HG02588 (cell line): ENCODE results near the gene SORCS3.

Experiments used
- ATAC-seq: cut with Tn5 transposase; IDR thresholded peaks from one replicate; pipeline ENCODE4 v1.9.1; 2021; ENCODE audit warnings: mild to moderate bottlenecking, moderate library complexity; ENCODE audit not compliant: unreplicated experiment

SORCS3 gene

GRCh38 chr10:104774234-104774633 is 133.1 kb downstream of the SORCS3 start:
- no peak for ATAC-seq

DNA sequence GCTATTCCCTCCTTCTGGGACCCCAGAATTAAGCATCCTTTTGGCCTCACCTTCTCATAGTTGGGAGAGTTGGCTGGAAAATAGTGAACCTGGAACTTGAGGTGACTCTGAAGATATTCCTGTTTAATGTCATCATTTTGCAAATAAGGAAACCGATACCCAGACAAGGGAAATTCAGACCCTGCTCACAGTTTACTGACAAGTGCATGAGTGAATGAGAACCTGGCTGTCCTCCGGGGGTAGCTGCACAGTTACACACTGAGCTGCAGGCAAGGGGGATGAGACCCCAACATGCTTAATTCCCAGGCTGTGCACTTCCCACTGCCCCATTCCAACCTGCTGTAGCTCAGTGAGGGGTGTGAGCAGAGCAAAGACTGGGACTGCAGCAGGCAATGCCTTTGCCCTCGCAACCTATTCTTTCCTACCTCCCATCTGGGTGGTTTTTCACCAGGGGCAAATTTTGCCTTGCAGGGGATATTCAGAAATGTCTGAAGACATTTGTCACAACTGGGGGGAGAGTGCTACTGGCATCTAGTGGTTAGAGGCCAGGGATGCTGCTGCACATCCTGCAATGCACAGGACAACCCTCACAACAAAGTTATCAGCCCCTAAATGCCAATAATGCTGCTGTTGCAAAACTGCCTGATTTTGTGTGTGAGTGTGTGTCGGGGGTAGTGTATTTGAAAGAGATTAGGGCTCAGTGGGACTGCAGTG is 136.2 kb downstream of the SORCS3 start:
- no peak for ATAC-seq

- no peak for ATAC-seq
These were observed 137.3 kb downstream of the SORCS3 start for GRCh38 chr10:104778371-104778770.

DNA sequence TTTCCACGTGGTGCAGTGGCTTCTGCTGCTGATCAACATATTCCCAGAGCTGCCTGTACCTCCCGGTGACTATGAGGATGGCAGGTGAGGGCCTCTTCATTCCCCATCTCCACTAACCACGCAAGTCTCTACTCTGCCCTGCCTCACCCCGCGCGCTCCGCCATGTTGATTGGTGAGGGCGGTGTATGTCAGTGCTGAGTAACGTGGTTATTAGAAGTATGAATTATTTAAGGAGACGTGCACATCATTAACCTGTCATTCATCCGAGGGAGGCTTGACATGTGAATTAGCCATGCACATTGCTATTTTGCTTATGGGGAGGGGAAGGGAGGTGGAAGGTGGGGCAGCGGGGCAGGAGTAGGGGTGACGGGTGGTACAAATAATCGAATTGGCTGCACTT is 138.6 kb downstream of the SORCS3 start:
- no peak for ATAC-seq

DNA sequence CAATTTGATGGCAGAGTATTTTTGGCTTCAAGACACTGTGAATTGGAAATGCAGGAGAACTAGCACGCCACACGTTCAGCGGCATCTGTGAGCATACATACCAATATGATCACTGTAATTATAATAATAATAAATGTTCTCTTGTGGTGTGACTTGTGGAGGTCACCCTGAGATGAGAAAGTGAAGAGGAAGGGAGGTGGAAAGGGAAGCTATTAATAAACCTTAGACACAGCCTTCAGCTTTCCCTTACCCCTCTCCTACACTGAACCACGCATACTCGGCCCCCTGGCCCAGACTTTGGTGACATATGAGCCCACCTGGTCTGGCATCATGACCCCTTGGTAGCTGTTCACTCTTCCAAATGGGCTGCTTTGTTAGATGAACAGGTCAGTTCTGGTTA is 139.1 kb downstream of the SORCS3 start:
- no peak for ATAC-seq

DNA sequence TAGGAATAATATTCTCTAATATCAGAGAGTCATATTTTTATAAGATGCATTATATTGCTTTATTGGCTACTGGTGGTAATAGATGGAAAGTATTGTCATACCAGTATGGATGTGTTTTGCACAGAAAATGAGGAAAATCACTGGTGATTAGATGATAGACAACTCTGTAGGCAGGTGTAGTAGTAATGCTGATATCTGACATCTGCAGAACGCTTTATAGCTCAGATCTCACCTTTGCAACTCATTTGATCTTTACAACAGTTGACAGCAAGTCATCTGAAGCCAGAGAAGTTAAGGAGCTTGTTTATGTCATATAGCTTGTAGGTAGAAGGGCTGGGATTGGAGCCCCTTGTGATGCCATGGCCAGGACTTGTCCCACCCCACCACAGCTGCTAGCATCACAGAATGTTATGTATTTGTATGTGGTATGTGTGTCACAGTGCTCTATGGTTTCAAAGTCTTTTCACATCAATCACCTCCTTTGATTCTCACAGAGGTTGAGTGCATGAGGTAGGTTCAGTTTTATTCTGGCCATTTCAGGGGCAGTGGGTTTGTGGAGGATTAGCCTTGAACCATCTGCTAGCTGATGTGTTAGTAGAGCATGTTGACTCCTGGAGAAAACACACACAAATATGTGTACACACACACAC is 140.0 kb downstream of the SORCS3 start:
- no peak for ATAC-seq

- no peak for ATAC-seq
These were observed 143.4 kb downstream of the SORCS3 start for GRCh38 chr10:104784452-104784851.

- ATAC-seq: no peak
These were observed 150.4 kb downstream of the SORCS3 start for GRCh38 chr10:104791471-104791870.

- ATAC-seq: no peak
These were observed 154.3 kb downstream of the SORCS3 start for GRCh38 chr10:104795411-104795810.

DNA sequence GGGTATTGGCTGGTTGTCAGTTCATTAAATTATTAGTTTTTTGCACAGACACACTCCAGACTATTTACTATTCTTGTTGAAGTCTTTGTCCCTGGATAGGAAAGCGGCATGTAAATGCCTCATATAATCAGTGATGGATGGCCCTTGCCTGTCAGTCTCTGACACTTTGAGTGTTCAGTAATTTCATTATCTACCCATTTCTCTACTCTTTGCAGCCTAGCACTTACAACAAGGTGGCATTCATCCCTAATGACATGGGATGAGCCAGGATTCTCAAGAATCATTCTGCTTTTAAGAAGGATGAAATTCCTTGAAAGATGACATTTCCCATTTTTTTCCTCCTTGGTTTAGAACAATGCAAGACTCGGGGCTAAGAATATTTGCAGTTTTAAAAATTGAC is 155.7 kb downstream of the SORCS3 start:
- ATAC-seq: no peak

DNA sequence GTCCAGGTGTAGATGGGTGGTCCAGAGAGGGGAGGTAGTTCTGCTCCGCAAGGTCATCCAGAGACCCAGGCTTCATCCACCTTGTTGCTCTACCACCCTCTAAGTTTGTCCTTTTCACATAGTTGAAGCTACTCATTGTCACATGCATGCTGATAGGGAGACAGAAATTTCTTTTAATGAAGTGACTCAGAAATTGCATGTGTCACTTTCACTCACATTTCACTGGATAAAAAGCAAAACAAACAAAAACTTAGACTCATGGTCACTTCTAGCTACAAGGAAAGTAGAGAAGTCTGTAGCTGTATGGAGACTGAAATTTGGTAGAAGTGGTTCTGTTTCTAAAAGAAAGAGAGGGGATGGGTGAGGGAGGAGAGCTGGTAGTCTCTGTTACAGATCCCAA is 161.9 kb downstream of the SORCS3 start:
- no peak for ATAC-seq

DNA sequence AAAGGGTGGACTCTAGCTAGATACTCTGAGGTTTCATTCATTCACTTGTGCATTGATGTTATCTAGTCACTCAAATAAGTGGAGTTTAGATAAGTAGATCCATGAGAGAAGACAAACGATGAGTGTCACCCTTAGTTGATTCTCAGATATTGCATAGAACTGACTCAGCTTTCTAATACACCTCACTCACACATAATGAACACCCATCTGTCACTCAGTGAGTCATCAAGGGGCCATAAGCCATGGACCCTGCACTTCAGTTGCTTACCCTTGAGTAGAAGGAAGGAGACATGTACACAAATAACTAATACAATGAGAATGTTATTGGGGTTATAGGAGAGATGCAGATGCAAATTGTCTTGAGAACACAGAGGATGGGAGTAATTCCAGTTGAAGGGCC is 163.8 kb downstream of the SORCS3 start:
- ATAC-seq: no peak

GRCh38 chr10:104806801-104807200 is 165.7 kb downstream of the SORCS3 start:
- no peak for ATAC-seq

- no peak for ATAC-seq
These were observed 166.7 kb downstream of the SORCS3 start for GRCh38 chr10:104807581-104808310.

DNA sequence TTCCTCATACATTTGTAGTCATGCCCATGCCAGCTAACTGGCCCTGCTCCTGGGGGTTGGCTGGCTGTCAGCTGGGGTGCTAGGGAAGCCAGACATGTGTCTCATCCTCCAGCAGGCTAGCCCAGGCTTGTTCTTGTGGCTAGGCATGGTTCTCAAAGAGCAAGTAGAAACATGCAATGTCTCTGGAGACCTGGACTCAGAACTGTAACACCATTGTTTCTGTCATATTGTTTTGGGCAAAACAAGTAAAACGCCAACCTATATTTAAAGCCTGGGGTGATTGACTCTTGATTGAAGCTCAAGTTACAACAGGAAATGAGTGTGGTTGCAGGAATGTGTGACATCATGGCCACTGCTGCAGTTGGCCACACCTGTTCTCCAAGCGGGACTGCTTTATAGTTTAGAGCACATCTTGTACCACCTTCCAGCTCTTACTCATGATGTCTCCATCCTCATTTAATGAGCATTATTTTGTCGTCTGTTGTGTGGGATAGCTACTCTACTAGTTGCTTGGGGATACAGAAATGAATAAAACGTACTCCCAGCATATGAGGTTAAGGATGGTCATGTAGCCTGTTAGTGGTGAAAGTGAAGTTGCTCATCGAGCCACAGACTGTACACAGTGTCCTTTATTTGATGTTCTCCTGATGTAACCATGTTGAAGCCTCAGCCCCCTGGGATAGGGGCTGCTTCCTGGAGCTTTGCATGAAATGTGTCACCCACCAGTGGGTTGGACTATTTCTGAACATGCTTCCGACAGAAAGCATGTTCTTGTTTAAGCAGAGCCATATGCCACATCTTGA is 168.4 kb downstream of the SORCS3 start:
- ATAC-seq: peak; percentile 65

GRCh38 chr10:104811166-104811565 is 170.1 kb downstream of the SORCS3 start:
- ATAC-seq: no peak

GRCh38 chr10:104816501-104816900 is 175.4 kb downstream of the SORCS3 start:
- no peak for ATAC-seq

DNA sequence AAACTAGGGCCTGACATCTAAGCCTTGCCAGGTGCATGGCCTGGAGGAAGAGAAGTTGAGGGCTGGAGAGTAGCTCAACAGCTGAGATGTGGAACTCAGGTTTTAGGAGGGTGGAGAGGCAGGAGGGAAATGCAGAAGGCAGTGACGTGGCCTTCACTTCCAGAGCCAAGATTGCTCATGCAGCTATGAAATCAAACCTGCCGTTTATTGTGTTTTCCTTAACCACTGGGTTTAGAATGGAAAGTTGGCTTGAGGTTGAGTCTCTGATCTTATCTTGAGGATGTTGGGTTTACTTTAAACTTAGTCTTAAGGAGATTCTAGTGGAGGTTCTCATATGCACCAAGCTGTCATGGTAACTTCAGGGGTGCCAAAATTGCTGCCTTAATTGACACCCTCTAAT is 178.6 kb downstream of the SORCS3 start:
- no peak for ATAC-seq

- ATAC-seq: no peak
These were observed 181.0 kb downstream of the SORCS3 start for GRCh38 chr10:104822088-104822487.

DNA sequence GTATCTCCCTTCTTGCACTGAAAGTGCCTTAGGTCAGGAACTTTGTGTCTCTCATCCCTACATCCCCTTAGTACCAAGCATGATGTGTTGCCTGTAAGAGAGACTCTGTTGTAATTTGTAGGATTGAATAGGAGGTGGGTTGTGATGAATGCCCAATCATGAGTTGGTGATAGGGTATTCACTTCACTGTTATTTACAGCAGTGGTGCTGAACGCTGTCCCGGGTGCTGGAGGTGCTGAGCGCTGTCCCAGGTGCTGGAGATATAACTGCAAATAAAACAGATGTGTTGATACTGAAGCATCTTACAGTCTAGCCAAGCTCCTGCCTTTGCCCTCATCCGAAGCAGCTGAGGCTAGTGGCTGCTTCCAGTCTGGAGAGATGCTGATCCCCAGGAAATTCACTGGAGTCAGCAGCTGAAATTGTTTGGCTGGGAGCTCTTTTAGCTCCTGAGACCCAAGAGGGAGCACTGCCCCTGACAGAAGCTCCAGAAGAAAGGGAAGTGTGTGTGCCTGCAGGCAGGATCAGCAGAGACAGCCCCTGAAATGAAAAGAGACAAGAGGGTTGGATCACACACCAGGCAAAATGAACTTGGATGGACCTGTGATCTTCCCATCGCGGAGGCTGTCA is 183.4 kb downstream of the SORCS3 start:
- ATAC-seq: no peak

- ATAC-seq: peak; percentile 44
These were observed 190.2 kb downstream of the SORCS3 start for GRCh38 chr10:104831272-104831671.
